Mucosa of gallbladder (tissue), 1 donor: ENCODE measurements around the gene JARID2. TPM values are rescaled to one million over a fixed set of nuclear protein-coding genes. Genes with fewer than 3 reads are reported as not detected.

Experiments
- DNase-seq: peaks from one replicate; pipeline ENCODE4 v3.0.0-alpha.2; 2020; ENCODE audit warnings: low spot score
- total RNA-seq: library from RNA; stranded (reverse); gene quantifications from one replicate; pipeline ENCODE4 v1.2.1, GENCODE V29; 2021
- donor health status: DM: no; HTN: no; CAD: no.

JARID2 gene
- total RNA-seq, 1 donor from 2014 or later = 10.7 TPM

GRCh38 chr6:15417811-15418210 is 171.9 kb downstream of the JARID2 start:
- DNase-seq = no peak

GRCh38 chr6:15419493-15419892 is 173.6 kb downstream of the JARID2 start:
- DNase-seq = no peak

- no peak for DNase-seq
Measured at GRCh38 chr6:15420959-15421438, 175.1 kb downstream of the JARID2 start.

- no peak for DNase-seq
Measured at GRCh38 chr6:15421945-15422733, 176.3 kb downstream of the JARID2 start.

GRCh38 chr6:15423286-15423993 is 177.6 kb downstream of the JARID2 start:
- no peak for DNase-seq

- DNase-seq = no peak
Measured at GRCh38 chr6:15425947-15426346, 180.1 kb downstream of the JARID2 start.

GRCh38 chr6:15426395-15426794 is 180.5 kb downstream of the JARID2 start:
- DNase-seq = no peak

GRCh38 chr6:15426901-15427300 is 181.0 kb downstream of the JARID2 start:
- no peak for DNase-seq

GRCh38 chr6:15427331-15428070 is 181.6 kb downstream of the JARID2 start:
- no peak for DNase-seq

- DNase-seq = no peak
Measured at GRCh38 chr6:15429141-15430110, 183.6 kb downstream of the JARID2 start.

- DNase-seq = no peak
Measured at GRCh38 chr6:15430186-15430585, 184.3 kb downstream of the JARID2 start.

GRCh38 chr6:15430931-15431405 is 185.1 kb downstream of the JARID2 start:
- DNase-seq = no peak

- no peak for DNase-seq
Measured at GRCh38 chr6:15431762-15432483, 186.1 kb downstream of the JARID2 start.

- DNase-seq = no peak
Measured at GRCh38 chr6:15433511-15433861, 187.6 kb downstream of the JARID2 start.

GRCh38 chr6:15434263-15434662 is 188.4 kb downstream of the JARID2 start:
- DNase-seq = no peak

- DNase-seq = no peak
Measured at GRCh38 chr6:15434823-15435380, 189.0 kb downstream of the JARID2 start.

- no peak for DNase-seq
Measured at GRCh38 chr6:15435468-15435867, 189.6 kb downstream of the JARID2 start.

GRCh38 chr6:15436451-15436850 is 190.6 kb downstream of the JARID2 start:
- DNase-seq = no peak

GRCh38 chr6:15437090-15437635 is 191.3 kb downstream of the JARID2 start:
- no peak for DNase-seq
